Lower leg skin (tissue), 3 donors: ENCODE measurements around the gene MINDY2.

Source experiments
- CTCF ChIP-seq, 3 donors: fragments of 450-650 bp; IDR thresholded peaks; one replicate each; pipeline ENCODE4 v1.5.1; 2016; ENCODE audit warnings: antibody characterized with exemption in 3 of 3, mild to moderate bottlenecking in 3 of 3, moderate library complexity in 2 of 3
- POLR2A ChIP-seq, 2 donors: fragments of 450-650 bp; IDR thresholded peaks; one replicate each; pipeline ENCODE4 v1.6.1; 2016 to 2017; ENCODE audit warnings: antibody characterized with exemption in 2 of 2, mild to moderate bottlenecking in 1 of 2, moderate library complexity in 1 of 2

- TF ChIP-seq CTCF (IDR thresholded peaks at IDR 0.05), result no peak
- peak in 1 of 2 donors; percentile 33 for TF ChIP-seq POLR2A (IDR thresholded peaks at IDR 0.05)
These were observed 21.4 kb upstream of the MINDY2 start, which contains the start of gene ADAM10 for GRCh38 chr15:58749532-58750337.
